WTC11 (cell line): ENCODE measurements around the gene ESYT2. TPM values are rescaled to one million over a fixed set of nuclear protein-coding genes. Genes with fewer than 3 reads are reported as not detected.

ENCODE experiments used
- total RNA-seq: library from RNA; stranded (reverse); gene quantifications from 3 replicates; pipeline ENCODE4 v1.2.3, GENCODE V29; 2021

Gene ESYT2
- total RNA-seq, 1 experiment from 2014 or later: 45.1 TPM

Other genes with a start within 250 kb of the ESYT2 start
- gene PTPRN2, start 241.7 kb downstream of the ESYT2 start, total RNA-seq: 2.6 to 4.7 TPM (median 3.9 TPM) in 3 replicates
- 96.8 to 111 TPM (median 99.2 TPM) in 3 replicates for gene NCAPG2, start 124.7 kb downstream of the ESYT2 start, total RNA-seq
- gene DYNC2I1, start 27.0 kb upstream of the ESYT2 start, total RNA-seq: 23.4 to 31.1 TPM (median 24.7 TPM) in 3 replicates